Measurements from ENCODE around the gene IFNL2.
"Not testable (repeated sequence)": the region's sequence is repeated elsewhere in the genome, so short reads cannot be mapped to it uniquely, and the experiment has no call there.

The IFNL2 gene

GRCh38 chr19:39253374-39254149, 14.6 kb upstream of the IFNL2 start:
- peak; percentile 35 for DNase-seq (ENCODE audit: low read depth)

- DNase-seq (ENCODE audit: low read depth): no peak
Observed at GRCh38 chr19:39254531-39255345, 13.5 kb upstream of the IFNL2 start.

- DNase-seq (ENCODE audit: low read depth): no peak
Observed at GRCh38 chr19:39257227-39257626, 11.0 kb upstream of the IFNL2 start.

GRCh38 chr19:39261704-39262103, 6.5 kb upstream of the IFNL2 start:
- no peak for DNase-seq (ENCODE audit: low read depth)

GRCh38 chr19:39262496-39262895, 5.7 kb upstream of the IFNL2 start:
- no peak for DNase-seq (ENCODE audit: low read depth)

- no peak for DNase-seq (ENCODE audit: low read depth)
Observed at GRCh38 chr19:39263912-39264305, 4.3 kb upstream of the IFNL2 start.

- DNase-seq (ENCODE audit: low read depth): no peak
Observed at GRCh38 chr19:39264306-39265290, 3.6 kb upstream of the IFNL2 start.

GRCh38 chr19:39265321-39265916, 2.8 kb upstream of the IFNL2 start:
- no peak for DNase-seq (ENCODE audit: low read depth)

GRCh38 chr19:39268531-39269223, 481 bp downstream of the IFNL2 start:
- not testable (repeated sequence) for DNase-seq (ENCODE audit: low read depth)

GRCh38 chr19:39269369-39269768, 1.2 kb downstream of the IFNL2 start:
- DNase-seq (ENCODE audit: low read depth): not testable (repeated sequence)

- no peak for DNase-seq (ENCODE audit: low read depth)
Observed at GRCh38 chr19:39270036-39270871, 2.1 kb downstream of the IFNL2 start.

GRCh38 chr19:39273859-39274258, 5.7 kb downstream of the IFNL2 start:
- DNase-seq (ENCODE audit: low read depth): not testable (repeated sequence)

GRCh38 chr19:39275578-39275977, 7.4 kb downstream of the IFNL2 start:
- no peak for DNase-seq (ENCODE audit: low read depth)

GRCh38 chr19:39276740-39277139, 8.5 kb downstream of the IFNL2 start:
- no peak for DNase-seq (ENCODE audit: low read depth)

- no peak for DNase-seq (ENCODE audit: low read depth)
Observed at GRCh38 chr19:39277598-39277997, 9.4 kb downstream of the IFNL2 start.

- DNase-seq (ENCODE audit: low read depth): no peak
Observed at GRCh38 chr19:39282021-39282420, 13.8 kb downstream of the IFNL2 start.

- no peak for DNase-seq (ENCODE audit: low read depth)
Observed at GRCh38 chr19:39284032-39284431, 15.8 kb downstream of the IFNL2 start.

- no peak for DNase-seq (ENCODE audit: low read depth)
Observed at GRCh38 chr19:39293394-39293793, 25.2 kb downstream of the IFNL2 start.

- no peak for DNase-seq (ENCODE audit: low read depth)
Observed at GRCh38 chr19:39296055-39296645, 28.0 kb downstream of the IFNL2 start, which contains the start of gene IFNL1. IFNL1 (plus strand) TSS chr19:39296407; CDS start chr19:39296422, 15 bp downstream.

- no peak for DNase-seq (ENCODE audit: low read depth)
Observed at GRCh38 chr19:39296906-39297305, 28.7 kb downstream of the IFNL2 start.
